Measurements from ENCODE around the gene ELK1. TPM values are rescaled to one million over a fixed set of nuclear protein-coding genes. Genes with fewer than 3 reads are reported as not detected.
"Not testable (repeated sequence)": the region's sequence is repeated elsewhere in the genome, so short reads cannot be mapped to it uniquely, and the experiment has no call there.

The ELK1 gene
- total and polyA plus RNA-seq, 4 donors, result 9.7 to 32.8 (median 26.9) TPM

DNA sequence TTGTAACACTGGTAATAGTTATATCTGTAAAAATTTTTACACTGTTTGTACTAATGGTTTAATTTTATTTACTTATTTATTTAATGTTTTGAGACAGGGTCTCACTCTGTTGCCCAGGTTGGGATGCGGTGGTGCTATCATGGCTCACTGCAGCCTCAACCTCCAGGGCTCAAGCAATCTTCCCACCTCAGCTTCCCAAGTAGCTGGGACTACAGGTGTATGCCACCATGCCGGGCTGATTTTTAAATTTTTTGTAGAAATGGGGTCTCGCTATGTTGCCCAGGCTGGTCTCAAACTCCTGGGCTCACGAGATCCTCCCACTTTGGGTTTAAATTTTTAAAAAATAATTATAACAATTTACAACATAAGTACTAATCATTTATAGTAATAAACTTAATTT, 47.2 kb downstream of the ELK1 start:
- not testable (repeated sequence) for DNase-seq (ENCODE audit: low read depth in 4 of 6, low spot score in 6 of 6); H3K4me3 ChIP-seq (ENCODE audit: low read depth, low read length); H3K27me3 ChIP-seq (ENCODE audit: control insufficient read depth, insufficient read depth, low read length); H3K9me3 ChIP-seq (ENCODE audit: control insufficient read depth, insufficient read depth, low read length); H3K4me1 ChIP-seq (ENCODE audit: control insufficient read depth, insufficient read depth, low read length); H3K27ac ChIP-seq (ENCODE audit: low read depth, low read length)
- WGBS (ENCODE audit: insufficient coverage), result no CpG with 5 or more reads among the region's 4 CpGs
- H3K36me3 ChIP-seq (ENCODE audit: control insufficient read depth, insufficient read depth, low read length), result peaks cover 12% of the 10 kb centered on the region

DNA sequence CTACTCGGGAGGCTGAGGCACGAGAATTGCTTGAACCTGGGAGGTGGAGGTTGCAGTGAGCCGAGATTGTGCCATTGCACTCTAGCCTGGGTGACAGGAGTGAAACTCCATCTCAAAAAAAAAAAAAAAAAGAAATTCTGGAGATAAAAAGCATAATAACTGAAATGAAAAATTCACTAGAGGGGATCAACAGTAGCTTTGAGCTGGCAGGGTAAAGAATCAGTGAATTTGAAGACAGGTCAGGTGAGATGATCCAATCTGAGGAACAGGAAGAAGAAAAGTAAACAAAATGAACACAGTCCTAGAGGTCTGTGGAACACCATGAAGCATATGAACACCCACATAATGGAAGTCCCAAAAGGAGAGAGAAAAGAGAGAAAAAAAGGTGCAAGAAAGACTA, 53.1 kb downstream of the ELK1 start:
- WGBS (ENCODE audit: insufficient coverage), result no CpG with 5 or more reads among the region's 3 CpGs
- peaks cover 5% of the 10 kb centered on the region for H3K9me3 ChIP-seq (ENCODE audit: control insufficient read depth, insufficient read depth, low read length)
- no peak overlapping the region for H3K27ac ChIP-seq (ENCODE audit: low read depth, low read length)
- no peaks in the 10 kb centered on the region for H3K27me3 ChIP-seq (ENCODE audit: control insufficient read depth, insufficient read depth, low read length)
- no peak overlapping the region for H3K4me3 ChIP-seq (ENCODE audit: low read depth, low read length)
- H3K36me3 ChIP-seq (ENCODE audit: control insufficient read depth, insufficient read depth, low read length), result no peaks in the 10 kb centered on the region
- DNase-seq (ENCODE audit: low read depth in 4 of 6, low spot score in 6 of 6), result no peak
- no peaks in the 10 kb centered on the region for H3K4me1 ChIP-seq (ENCODE audit: control insufficient read depth, insufficient read depth, low read length)

DNA sequence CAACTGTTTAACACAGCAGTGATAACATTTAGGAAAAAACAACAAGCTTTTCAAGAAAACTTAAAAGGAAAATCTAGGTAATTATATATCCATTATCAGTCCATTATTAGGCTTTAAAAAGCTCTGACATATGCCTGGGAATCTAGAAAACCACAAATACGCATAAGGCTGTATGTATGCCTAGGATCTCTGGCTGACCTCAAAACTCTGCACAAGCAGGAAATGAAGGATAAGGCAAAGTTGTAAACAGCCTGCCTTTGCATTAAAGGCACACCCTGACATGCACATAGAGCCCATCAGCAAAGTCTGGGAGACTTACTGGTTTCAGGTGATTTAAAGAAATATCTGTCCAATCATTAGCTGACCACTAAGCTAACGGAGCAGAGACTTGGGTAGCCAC, 54.1 kb downstream of the ELK1 start:
- WGBS (ENCODE audit: insufficient coverage), result 63% methylated on average over 1 of the region's 2 CpGs
- DNase-seq (ENCODE audit: low read depth in 4 of 6, low spot score in 6 of 6), result no peak
- no peaks in the 10 kb centered on the region for H3K36me3 ChIP-seq (ENCODE audit: control insufficient read depth, insufficient read depth, low read length)
- H3K9me3 ChIP-seq (ENCODE audit: control insufficient read depth, insufficient read depth, low read length), result peaks cover 4% of the 10 kb centered on the region
- H3K27ac ChIP-seq (ENCODE audit: low read depth, low read length), result no peak overlapping the region
- no peak overlapping the region for H3K4me3 ChIP-seq (ENCODE audit: low read depth, low read length)
- H3K27me3 ChIP-seq (ENCODE audit: control insufficient read depth, insufficient read depth, low read length), result no peaks in the 10 kb centered on the region
- no peaks in the 10 kb centered on the region for H3K4me1 ChIP-seq (ENCODE audit: control insufficient read depth, insufficient read depth, low read length)

DNA sequence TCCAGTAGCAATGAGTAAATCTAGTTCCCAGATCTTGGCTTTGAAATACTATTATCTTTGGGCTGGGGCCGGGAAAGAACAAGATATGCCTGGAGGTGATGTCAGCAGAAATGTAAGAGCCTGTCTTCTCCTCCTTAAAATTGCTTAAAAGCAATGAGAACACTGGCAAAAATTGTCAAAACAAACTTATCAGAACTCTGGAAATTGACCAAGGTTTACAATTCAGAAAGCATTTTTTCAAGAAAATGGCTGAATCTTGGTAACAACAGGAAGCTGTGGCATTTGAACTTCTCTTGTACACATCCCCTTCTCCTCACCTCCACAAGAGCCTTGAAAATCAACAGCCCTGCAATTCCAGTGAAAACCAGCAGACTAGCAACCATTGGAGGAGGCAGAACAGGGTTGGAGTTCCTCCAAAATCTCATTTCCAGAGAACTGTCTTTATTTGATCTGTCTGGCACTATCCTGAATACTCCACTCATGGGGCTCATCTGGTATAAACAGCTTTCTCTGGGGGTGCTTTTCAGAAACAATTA, 54.6 kb downstream of the ELK1 start:
- Histone ChIP-seq H3K27ac (ENCODE audit: low read depth, low read length) (no peak overlapping the region), H3K4me3 (ENCODE audit: low read depth, low read length) (no peak overlapping the region), H3K9me3 (ENCODE audit: control insufficient read depth, insufficient read depth, low read length) (peaks cover 2% of the 10 kb centered on the region), H3K36me3 (ENCODE audit: control insufficient read depth, insufficient read depth, low read length) (no peaks in the 10 kb centered on the region), H3K27me3 (ENCODE audit: control insufficient read depth, insufficient read depth, low read length) (no peaks in the 10 kb centered on the region), H3K4me1 (ENCODE audit: control insufficient read depth, insufficient read depth, low read length) (no peaks in the 10 kb centered on the region)
- peak in 1 of 6 donors; percentile 58 for DNase-seq (ENCODE audit: low read depth in 4 of 6, low spot score in 6 of 6)
- no CpG with 5 or more reads among the region's 1 CpG for WGBS (ENCODE audit: insufficient coverage)

DNA sequence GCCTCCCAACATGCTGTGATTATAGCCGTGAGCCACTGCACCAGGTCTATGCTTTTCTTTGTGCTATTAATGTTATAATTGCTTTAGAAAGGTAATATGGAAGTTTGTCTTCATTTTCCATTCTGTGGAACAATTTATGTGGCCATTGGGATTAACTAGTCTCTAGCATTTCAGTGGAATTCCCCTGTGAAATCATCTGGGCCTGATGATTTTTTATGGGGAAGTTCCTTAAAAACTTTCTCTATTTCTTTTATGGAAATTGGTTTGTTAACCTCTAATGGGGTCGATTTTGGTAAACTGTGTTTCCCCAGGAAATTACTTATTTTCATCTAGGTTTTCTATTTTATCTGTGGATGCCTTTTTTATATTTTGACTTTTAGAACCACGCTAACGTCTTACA, 56.8 kb downstream of the ELK1 start:
- no peak for DNase-seq (ENCODE audit: low read depth in 4 of 6, low spot score in 6 of 6)
- H3K4me1 ChIP-seq (ENCODE audit: control insufficient read depth, insufficient read depth, low read length), result no peaks in the 10 kb centered on the region
- no peak overlapping the region for H3K27ac ChIP-seq (ENCODE audit: low read depth, low read length)
- no peaks in the 10 kb centered on the region for H3K27me3 ChIP-seq (ENCODE audit: control insufficient read depth, insufficient read depth, low read length)
- peaks cover 4% of the 10 kb centered on the region for H3K36me3 ChIP-seq (ENCODE audit: control insufficient read depth, insufficient read depth, low read length)
- peaks cover 2% of the 10 kb centered on the region for H3K9me3 ChIP-seq (ENCODE audit: control insufficient read depth, insufficient read depth, low read length)
- WGBS (ENCODE audit: insufficient coverage), result 70% methylated on average over 2 of the region's 4 CpGs
- no peak overlapping the region for H3K4me3 ChIP-seq (ENCODE audit: low read depth, low read length)

DNA sequence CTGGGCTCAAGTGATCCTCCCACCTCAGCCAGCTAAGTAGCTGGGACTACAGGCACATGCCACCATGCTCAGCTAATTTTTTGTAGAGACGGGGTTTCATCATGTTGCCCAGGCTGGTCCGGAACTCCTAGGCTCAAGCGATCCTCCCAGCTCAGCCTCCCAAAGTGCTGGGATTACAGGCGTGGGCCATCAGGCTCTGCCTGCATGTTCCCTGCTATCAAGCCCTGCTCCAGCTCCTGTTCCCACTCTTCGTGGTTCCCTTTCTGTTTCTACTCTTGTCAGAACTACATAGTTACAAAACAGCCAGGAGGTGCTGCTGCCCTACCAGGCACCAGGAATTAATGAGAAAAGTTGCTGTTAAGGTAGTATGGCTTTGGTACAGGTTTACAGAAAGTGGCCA, 59.4 kb downstream of the ELK1 start:
- 80% methylated on average over 4 of the region's 5 CpGs for WGBS (ENCODE audit: insufficient coverage)
- H3K4me1 ChIP-seq (ENCODE audit: control insufficient read depth, insufficient read depth, low read length), result no peaks in the 10 kb centered on the region
- no peak overlapping the region for H3K4me3 ChIP-seq (ENCODE audit: low read depth, low read length)
- H3K36me3 ChIP-seq (ENCODE audit: control insufficient read depth, insufficient read depth, low read length), result peaks cover 9% of the 10 kb centered on the region
- DNase-seq (ENCODE audit: low read depth in 4 of 6, low spot score in 6 of 6), result no peak
- no peak overlapping the region for H3K27ac ChIP-seq (ENCODE audit: low read depth, low read length)
- no peaks in the 10 kb centered on the region for H3K27me3 ChIP-seq (ENCODE audit: control insufficient read depth, insufficient read depth, low read length)
- no peaks in the 10 kb centered on the region for H3K9me3 ChIP-seq (ENCODE audit: control insufficient read depth, insufficient read depth, low read length)

DNA sequence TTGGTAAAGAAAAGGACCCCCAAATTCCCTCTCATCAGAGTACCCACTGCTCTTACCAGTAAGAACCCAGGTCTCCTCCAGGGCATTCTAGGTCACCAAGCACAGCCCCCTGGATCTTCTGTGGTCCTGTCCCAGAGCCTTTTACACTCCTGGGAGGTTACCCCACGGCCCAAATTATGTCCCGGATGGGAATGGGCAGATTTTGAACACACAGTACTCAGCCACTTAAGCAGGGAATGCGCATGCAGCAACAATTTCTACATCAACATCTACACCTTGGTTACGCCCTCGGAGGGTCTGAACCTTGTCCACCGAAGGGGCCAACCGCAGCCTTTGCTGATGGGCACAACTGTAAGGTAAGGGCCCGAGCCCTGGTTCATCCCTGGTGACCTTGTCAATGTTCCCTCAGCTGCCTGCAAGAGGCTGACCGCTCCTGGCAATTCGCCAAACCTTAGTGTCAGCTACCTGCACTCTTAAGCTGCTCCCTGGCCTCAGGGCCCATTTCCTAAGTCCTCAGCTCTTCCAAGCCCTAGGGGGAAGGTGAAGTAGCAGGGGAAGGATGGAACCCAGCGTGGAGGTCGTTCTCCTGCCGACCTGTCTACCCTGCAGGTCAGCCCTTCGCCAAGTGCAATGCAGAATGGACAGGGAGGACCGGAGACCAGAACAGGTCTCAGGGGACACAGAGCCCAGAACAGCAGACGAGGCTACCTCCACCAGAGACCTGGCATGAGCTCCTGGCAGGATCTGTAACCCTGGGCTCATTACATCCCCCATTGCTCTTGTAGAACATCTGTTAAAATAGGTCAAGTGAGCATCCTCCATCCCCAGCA, 62.2 kb downstream of the ELK1 start:
- 64% methylated on average over 14 of the region's 16 CpGs for whole genome bisulfite sequencing (ENCODE audit: insufficient coverage)
- H3K4me1 ChIP-seq (ENCODE audit: control insufficient read depth, insufficient read depth, low read length), result peaks cover 2% of the 10 kb centered on the region
- no peak overlapping the region for H3K27ac ChIP-seq (ENCODE audit: low read depth, low read length)
- H3K9me3 ChIP-seq (ENCODE audit: control insufficient read depth, insufficient read depth, low read length), result no peaks in the 10 kb centered on the region
- DNase-seq (ENCODE audit: low read depth in 4 of 6, low spot score in 6 of 6), result no peak
- H3K27me3 ChIP-seq (ENCODE audit: control insufficient read depth, insufficient read depth, low read length), result no peaks in the 10 kb centered on the region
- H3K4me3 ChIP-seq (ENCODE audit: low read depth, low read length), result no peak overlapping the region
- peaks cover 13% of the 10 kb centered on the region for H3K36me3 ChIP-seq (ENCODE audit: control insufficient read depth, insufficient read depth, low read length)

DNA sequence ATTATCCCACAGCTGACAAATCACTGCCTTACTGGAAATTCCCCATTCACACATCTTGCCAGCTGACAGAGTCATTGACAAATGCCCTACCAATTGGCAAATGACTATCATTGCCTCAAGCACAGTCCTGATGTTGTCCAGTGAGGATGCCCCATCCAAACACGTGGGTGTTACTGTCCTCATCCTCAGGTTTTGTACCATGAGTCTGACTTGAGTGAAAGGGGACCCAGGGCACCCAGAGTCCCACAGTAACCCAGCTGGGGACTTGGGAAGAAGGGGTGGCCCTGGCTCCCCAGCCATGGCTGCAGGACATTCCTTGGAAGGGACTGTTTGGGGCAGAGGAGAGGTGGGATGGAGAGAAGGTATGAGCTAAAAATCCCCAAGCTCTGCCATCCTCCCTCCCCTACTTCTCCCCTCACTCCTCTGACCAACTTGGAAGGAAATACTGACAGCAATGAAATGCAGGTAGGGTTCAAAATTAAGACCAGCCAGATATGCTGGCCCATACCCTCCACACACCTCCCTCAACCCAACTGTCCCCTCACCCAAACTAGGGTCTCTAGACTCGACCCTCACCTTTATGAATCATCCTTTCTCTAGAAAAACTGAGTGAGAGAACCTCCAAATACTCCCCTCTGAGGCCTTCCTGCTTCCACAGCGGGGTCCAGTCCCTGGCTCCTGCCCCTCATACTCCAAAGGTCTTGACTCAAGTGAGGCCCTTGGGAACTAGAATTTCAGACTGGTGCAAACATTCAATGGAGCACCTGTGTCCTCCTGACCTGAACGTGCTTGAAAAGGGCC, 63.1 kb downstream of the ELK1 start:
- H3K36me3 ChIP-seq (ENCODE audit: control insufficient read depth, insufficient read depth, low read length), result peaks cover 13% of the 10 kb centered on the region
- no peak for DNase-seq (ENCODE audit: low read depth in 4 of 6, low spot score in 6 of 6)
- no peak overlapping the region for H3K27ac ChIP-seq (ENCODE audit: low read depth, low read length)
- peaks cover 6% of the 10 kb centered on the region for H3K4me1 ChIP-seq (ENCODE audit: control insufficient read depth, insufficient read depth, low read length)
- no peak overlapping the region for H3K4me3 ChIP-seq (ENCODE audit: low read depth, low read length)
- 46% methylated on average over 3 of the region's 4 CpGs for WGBS (ENCODE audit: insufficient coverage)
- no peaks in the 10 kb centered on the region for H3K9me3 ChIP-seq (ENCODE audit: control insufficient read depth, insufficient read depth, low read length)
- H3K27me3 ChIP-seq (ENCODE audit: control insufficient read depth, insufficient read depth, low read length), result no peaks in the 10 kb centered on the region

DNA sequence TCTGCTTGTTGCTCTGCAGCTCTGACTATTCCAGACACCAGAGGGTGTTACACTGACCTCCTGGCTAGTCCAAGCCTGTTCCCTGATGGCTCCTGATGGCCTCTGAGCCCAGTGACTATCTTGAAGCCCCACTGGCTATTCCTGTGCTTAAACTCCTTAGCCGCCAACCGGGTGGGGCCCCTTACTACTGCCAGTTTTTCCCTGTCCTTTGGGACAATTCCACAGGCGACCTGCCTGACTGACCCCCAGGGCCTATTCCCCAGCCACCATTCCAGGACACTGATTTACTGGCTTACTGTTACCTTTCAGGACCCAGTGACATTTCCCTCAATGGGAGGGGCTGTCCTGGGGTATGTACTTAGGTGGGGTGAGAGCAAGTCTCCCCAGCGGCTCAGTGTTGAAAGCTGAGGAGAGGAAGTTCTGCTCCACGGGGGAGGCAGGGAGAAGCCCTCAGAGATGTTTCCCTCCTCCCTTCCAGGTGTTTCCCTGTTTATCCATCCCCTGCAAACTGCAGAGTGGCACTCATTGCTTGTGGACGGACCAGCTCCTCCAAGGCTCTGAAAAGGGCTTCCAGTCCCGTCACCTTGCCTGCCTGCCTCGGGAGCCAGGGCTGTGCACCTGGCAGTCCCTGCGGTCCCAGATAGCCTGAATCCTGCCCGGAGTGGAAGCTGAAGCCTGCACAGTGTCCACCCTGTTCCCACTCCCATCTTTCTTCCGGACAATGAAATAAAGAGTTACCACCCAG, 64.1 kb downstream of the ELK1 start:
- Histone ChIP-seq H3K27me3 (ENCODE audit: control insufficient read depth, insufficient read depth, low read length) (no peaks in the 10 kb centered on the region), H3K36me3 (ENCODE audit: control insufficient read depth, insufficient read depth, low read length) (peaks cover 13% of the 10 kb centered on the region), H3K4me3 (ENCODE audit: low read depth, low read length) (no peak overlapping the region), H3K27ac (ENCODE audit: low read depth, low read length) (no peak overlapping the region), H3K9me3 (ENCODE audit: control insufficient read depth, insufficient read depth, low read length) (no peaks in the 10 kb centered on the region), H3K4me1 (ENCODE audit: control insufficient read depth, insufficient read depth, low read length) (peaks cover 11% of the 10 kb centered on the region)
- no peak for DNase-seq (ENCODE audit: low read depth in 4 of 6, low spot score in 6 of 6)
- 82% methylated on average over 8 of the region's 11 CpGs for WGBS (ENCODE audit: insufficient coverage)
